Measurements from ENCODE around the gene IL23R.

GRCh38 chr1:67216401-67216800 is 50.1 kb downstream of the IL23R start:
- TF ChIP-seq SP1 (IDR thresholded peaks at IDR 0.05) (no peak), CTCF (IDR thresholded peaks at IDR 0.05; ENCODE audit: low read depth, low read length, missing input control) (no peak), TAF1 (conservative IDR thresholded peaks at IDR 0.05) (no peak), MAX (IDR thresholded peaks at IDR 0.05) (no peak), JUND (IDR thresholded peaks at IDR 0.05) (no peak), EGR1 (IDR thresholded peaks at IDR 0.05; ENCODE audit: low read depth in 2 of 2) (no peak)

Data from liver (tissue), 3 donors.